K562 (cell line): Measurements from ENCODE around the gene CHTOP. TPM values are rescaled to one million over a fixed set of nuclear protein-coding genes. Genes with fewer than 3 reads are reported as not detected.

ENCODE experiments used
- ATF1 ChIP-seq, 2 experiments: fragments of 450-650 bp in 1 of 2; IDR thresholded peaks; 2 replicates each; pipeline ENCODE4 v1.6.1; 2016; ENCODE audit warnings: missing compliant biosample characterization in 1 of 2, missing genetic modification characterization in 1 of 2
- CC2D1A ChIP-seq: fragments of 450-650 bp; IDR thresholded peaks from 2 replicates; pipeline ENCODE4 v1.6.1; 2017; ENCODE audit warnings: mild to moderate bottlenecking
- EZH2 ChIP-seq: IDR thresholded peaks from 2 replicates; pipeline ENCODE4 v1.6.1; 2012; ENCODE audit warnings: low read depth, mild to moderate bottlenecking, inconsistent platforms, low read length, borderline replicate concordance
- HNRNPL ChIP-seq: fragments of 200-400 bp; formaldehyde crosslinking; IDR thresholded peaks from 2 replicates; pipeline ENCODE4 v1.6.1; 2017; ENCODE audit warnings: low read depth, mild to moderate bottlenecking, low read length
- IRF1 ChIP-seq: sonication (generic); formaldehyde crosslinking; IDR thresholded peaks from 2 replicates; pipeline ENCODE4 v1.8.0; 2022; ENCODE audit warnings: missing genetic modification reagents, mild to moderate bottlenecking, borderline replicate concordance
- KLF10 ChIP-seq: fragments of 250-450 bp; sonication (Bioruptor Pico); IDR thresholded peaks from 2 replicates; pipeline ENCODE4 v1.6.1; 2021; ENCODE audit warnings: matching md5 sums
- LCOR ChIP-seq: sonication (generic); formaldehyde crosslinking; IDR thresholded peaks from 2 replicates; pipeline ENCODE4 v1.8.0; 2022; ENCODE audit warnings: mild to moderate bottlenecking, missing genetic modification reagents
- MGA ChIP-seq: fragments of 450-650 bp; IDR thresholded peaks from 2 replicates; pipeline ENCODE4 v1.6.1; 2016; ENCODE audit warnings: mild to moderate bottlenecking, moderate library complexity
- NCOA2 ChIP-seq, 2 experiments: fragments of 450-650 bp; IDR thresholded peaks; 2 replicates each; pipeline ENCODE4 v1.6.1; 2018; ENCODE audit warnings: mild to moderate bottlenecking in 2 of 2, moderate library complexity in 1 of 2; ENCODE audit not compliant: partially characterized antibody in 2 of 2
- NKRF ChIP-seq: fragments of 450-650 bp; IDR thresholded peaks from 2 replicates; pipeline ENCODE4 v1.6.1; 2016; ENCODE audit warnings: borderline replicate concordance
- TSC22D4 ChIP-seq: fragments of 450-650 bp; IDR thresholded peaks from 2 replicates; pipeline ENCODE4 v1.6.1; 2016; ENCODE audit warnings: missing genetic modification characterization, missing biosample characterization, control low read depth
- ZC3H11A ChIP-seq: IDR thresholded peaks from 2 replicates; pipeline ENCODE4 v1.6.1; 2012; ENCODE audit warnings: low read depth, low read length, improper control_type of control experiment
- polyA plus RNA-seq, 8 experiments: library from polyadenylated mRNA; depleted of rRNA in 4 of 8; stranded (reverse) in 5 of 8; unstranded in 3 of 8; fragments of >200 nt; fragmentation: Nextera tagmentation in 2 of 8; fragmentation: Illumina TruSeq in 1 of 8; extraction: Ambion mirVana in 2 of 8; extraction: Trizol in 1 of 8; gene quantifications; 2 replicates each; pipeline versions ENCODE4 v1.2.1 to v1.2.3, GENCODE V29; 2011 to 2014; ENCODE audit warnings: inconsistent platforms in 1 of 8, missing spikeins in 1 of 8
- total RNA-seq, 7 experiments: library from RNA; depleted of rRNA in 6 of 7; stranded (reverse); fragments of >200 nt in 6 of 7; fragmentation: Illumina TruSeq in 2 of 7; extraction: Trizol in 2 of 7; gene quantifications; 2 replicates each; pipeline versions ENCODE4 v1.2.1 to v1.2.3, GENCODE V29; 2011 to 2021; ENCODE audit warnings: low replicate concordance in 1 of 7

The CHTOP gene
- total and polyA plus RNA-seq, 9 of the 15 experiments (the other 6 are each of a cell fraction or from before 2014, with no cell fraction given) = 10.2 to 91.8 (median 60.8) TPM

- TF ChIP-seq MGA = 0 out of 2 replicates have a peak, but pooled peaks have one; percentile 48
- TF ChIP-seq HNRNPL = no peak
- no peak for TF ChIP-seq NCOA2 (IDR thresholded peaks at IDR 0.05; ENCODE audit: partially characterized antibody in 2 of 2)
- 0 out of 2 replicates have a peak, but pooled peaks have one; percentile 7 for TF ChIP-seq ATF1 (CRISPR knock-in tag; IDR thresholded peaks at IDR 0.05)
- TF ChIP-seq ATF1 (tag; IDR thresholded peaks at IDR 0.05) = peak; percentile 96
- no peak for TF ChIP-seq IRF1 (CRISPR knock-in tag)
- TF ChIP-seq NKRF = peak; percentile 94
- peak; percentile 100 for TF ChIP-seq ZC3H11A
- TF ChIP-seq EZH2 = no peak
- TF ChIP-seq CC2D1A = no peak; the same call in 1 of the 2 replicates
- peak; percentile 86; the same call in 1 of the 2 replicates for TF ChIP-seq LCOR (CRISPR knock-in tag)
- TF ChIP-seq KLF10 = no peak
- TF ChIP-seq TSC22D4 = no peak
Observed at GRCh38 chr1:153633754-153634665, at the start of gene CHTOP (continued).
